K562 (cell line): ENCODE data around the gene HELB. TPM values are rescaled to one million over a fixed set of nuclear protein-coding genes. Genes with fewer than 3 reads are reported as not detected.

Experiments
- ATAC-seq: fragments of 200-7000 bp; cut with Tn5 transposase; 3 replicates; pipeline ENCODE4 v1.9.1; 2020; ENCODE audit warnings: moderate library complexity
- BruUV-seq: library from RNA; stranded (reverse); fragments of 400-500 nt; replicated peaks from 2 replicates; lab custom pipeline; 2021; lab: Mats Ljungman, UMichigan
- CTCF ChIA-PET: fragments of 300-600 bp; formaldehyde crosslinking; extraction: SDS; loops from one replicate; lab custom pipeline; 2021; ENCODE audit warnings: low intra/inter-chr PET ratio; lab: Yijun Ruan, JAX
- POLR2A ChIA-PET: fragments of 300-600, 350-650 bp; sonication (Branson Sonifier 250); formaldehyde crosslinking; extraction: SDS; loops from one replicate; lab custom pipeline; 2021; ENCODE audit warnings: antibody characterized with exemption, inconsistent platforms; lab: Yijun Ruan, JAX
- DNase-seq, 4 experiments: peaks; one replicate each; pipeline versions ENCODE4 v3.0.0 to v3.0.0-alpha.2; 2011 to 2018; ENCODE audit warnings: low spot score in 3 of 4, mixed read lengths in 3 of 4; ENCODE audit errors: extremely low read depth in 1 of 4
- FAIRE-seq: peaks from 2 replicates; lab custom pipeline; 2011; peaks lifted over from hg19 to GRCh38; lab: Jason Lieb, UNC
- H2AFZ ChIP-seq: 2 replicates; pipeline ENCODE4 v1.6.0; 2011; ENCODE audit warnings: low read depth, low read length, control low read depth, inconsistent platforms
- H3K27ac ChIP-seq: fragments of 200-600 bp; 3 replicates; pipeline ENCODE4 v1.8.0; 2011; ENCODE audit warnings: low read depth, mild to moderate bottlenecking, control low read depth, inconsistent platforms, low read length, moderate library complexity, mixed read lengths; ENCODE audit errors: extremely low read depth
- H3K27me3 ChIP-seq, 2 experiments: fragments of 300-600 bp in 1 of 2; 2 replicates in 1 of 2; 3 replicates in 1 of 2; pipeline versions ENCODE4 v1.6.0 to v1.8.0; 2011; ENCODE audit warnings: inconsistent platforms in 2 of 2, low read length in 2 of 2, mild to moderate bottlenecking in 1 of 2, mixed read lengths in 1 of 2, moderate library complexity in 1 of 2; ENCODE audit not compliant: control insufficient read depth in 2 of 2, insufficient read depth in 2 of 2
- H3K36me3 ChIP-seq: fragments of 300-600 bp; 3 replicates; pipeline ENCODE4 v1.8.0; 2011; ENCODE audit warnings: mild to moderate bottlenecking, low read length, inconsistent platforms; ENCODE audit not compliant: control insufficient read depth, insufficient read depth
- H3K4me1 ChIP-seq, 2 experiments: fragments of 200-600 bp in 1 of 2; replicated peaks in 1 of 2; 2 replicates in 1 of 2; 3 replicates in 1 of 2; pipeline versions ENCODE4 v1.5.1 to v1.8.0; 2011; ENCODE audit warnings: inconsistent platforms in 2 of 2, low read length in 2 of 2, mild to moderate bottlenecking in 1 of 2, mixed read lengths in 1 of 2, moderate library complexity in 1 of 2; ENCODE audit not compliant: control insufficient read depth in 2 of 2, insufficient read depth in 2 of 2
- H3K4me2 ChIP-seq: 2 replicates; pipeline ENCODE4 v1.6.1; 2011; ENCODE audit warnings: low read length, control low read depth, inconsistent platforms, mixed read lengths; ENCODE audit not compliant: insufficient read depth
- H3K4me3 ChIP-seq: fragments of 200-600 bp; sonication (generic), shearing (Covaris generic); 2 replicates; pipeline ENCODE4 v1.5.1; 2016; ENCODE audit warnings: control low read depth, inconsistent platforms
- H3K79me2 ChIP-seq: fragments of 200-600 bp; 3 replicates; pipeline ENCODE4 v1.8.0; 2011; ENCODE audit warnings: low read length, inconsistent platforms; ENCODE audit not compliant: control insufficient read depth, insufficient read depth
- H3K9ac ChIP-seq, 2 experiments: 2 replicates each; pipeline versions ENCODE4 v1.6.0 to v1.6.1; 2011; ENCODE audit warnings: low read depth in 2 of 2, low read length in 2 of 2, control low read depth in 1 of 2, inconsistent platforms in 1 of 2, mild to moderate bottlenecking in 1 of 2, mixed read lengths in 1 of 2; ENCODE audit not compliant: insufficient read depth in 1 of 2
- H3K9me1 ChIP-seq: one replicate; pipeline ENCODE4 v1.6.0; 2011; ENCODE audit warnings: inconsistent platforms, mild to moderate bottlenecking, low read length, moderate library complexity; ENCODE audit not compliant: control insufficient read depth, insufficient read depth
- H3K9me3 ChIP-seq: replicated peaks from 2 replicates; pipeline ENCODE4 v1.5.1; 2011; ENCODE audit warnings: low read depth, low read length, inconsistent platforms; ENCODE audit not compliant: control insufficient read depth, insufficient read depth
- H4K20me1 ChIP-seq: replicated peaks from 2 replicates; pipeline ENCODE4 v1.6.1; 2011; ENCODE audit warnings: low read length, inconsistent platforms, mixed read lengths; ENCODE audit not compliant: control insufficient read depth, insufficient read depth
- ATF4 ChIP-seq: fragments of 450-650 bp; formaldehyde crosslinking; IDR thresholded peaks from 2 replicates; pipeline ENCODE4 v1.4.0; 2022; ENCODE audit warnings: mild to moderate bottlenecking, moderate library complexity
- BRCA1 ChIP-seq, 2 experiments: fragments of 450-650 bp in 1 of 2; sonication (generic) in 1 of 2; formaldehyde crosslinking in 1 of 2; IDR thresholded peaks; 2 replicates each; pipeline versions ENCODE4 v1.5.0 to v1.6.1; 2017 to 2020; ENCODE audit warnings: mild to moderate bottlenecking in 1 of 2, missing genetic modification reagents in 1 of 2
- FOXJ3 ChIP-seq: sonication (generic); formaldehyde crosslinking; IDR thresholded peaks from 2 replicates; pipeline ENCODE4 v1.4.0; 2020; ENCODE audit warnings: mild to moderate bottlenecking, missing genetic modification reagents
- NCOA1 ChIP-seq: fragments of 450-650 bp; IDR thresholded peaks from 2 replicates; pipeline ENCODE4 v1.6.1; 2016; ENCODE audit warnings: low read depth
- NCOA4 ChIP-seq: fragments of 450-650 bp; IDR thresholded peaks from 2 replicates; pipeline ENCODE4 v1.6.1; 2018; ENCODE audit warnings: mild to moderate bottlenecking; ENCODE audit not compliant: partially characterized antibody
- NFE2L1 ChIP-seq: fragments of 450-650 bp; IDR thresholded peaks from 2 replicates; pipeline ENCODE4 v1.6.1; 2016; ENCODE audit warnings: missing genetic modification characterization, low read depth, mild to moderate bottlenecking, missing compliant biosample characterization, moderate library complexity, borderline replicate concordance
- SNRNP70 ChIP-seq: fragments of 200-400 bp; formaldehyde crosslinking; optimal IDR thresholded peaks from 2 replicates; pipeline ENCODE3; 2017; ENCODE audit warnings: low read depth, low read length
- TGIF2 ChIP-seq: sonication (generic); formaldehyde crosslinking; IDR thresholded peaks from 2 replicates; pipeline ENCODE4 v1.8.1; 2022; ENCODE audit warnings: mild to moderate bottlenecking, missing genetic modification reagents, moderate library complexity
- ZBTB1 ChIP-seq: sonication (generic); formaldehyde crosslinking; IDR thresholded peaks from 2 replicates; pipeline ENCODE4 v1.8.1; 2023; ENCODE audit warnings: missing genetic modification reagents, low read depth, mild to moderate bottlenecking, borderline replicate concordance
- ZBTB17 ChIP-seq: fragments of 450-650 bp; formaldehyde crosslinking; IDR thresholded peaks from 2 replicates; pipeline ENCODE4 v1.4.0; 2020; ENCODE audit warnings: mild to moderate bottlenecking
- WGBS: fragments of 100-300 bp; shearing (Covaris generic); methylation state at CpG from one replicate; pipeline ENCODE4 v1.1.6; 2016; ENCODE audit warnings: low coverage, mixed read lengths; ENCODE audit not compliant: insufficient coverage; ENCODE audit errors: missing lambda C conversion rate; 5-methylcytosine and 5-hydroxymethylcytosine counted together
- in situ Hi-C: fragments of 300-500 bp; cut with MboI; formaldehyde crosslinking; loops from 4 replicates; pipeline ENCODE4 v1.15.0; 2018; ENCODE audit warnings: inconsistent platforms, mixed read lengths
- intact Hi-C: fragments of 100-400 bp; cut with micrococcal nuclease; formaldehyde crosslinking; loops from 2 replicates; pipeline ENCODE4 v1.14.2; 2022
- polyA plus RNA-seq, 8 experiments: library from polyadenylated mRNA; depleted of rRNA in 4 of 8; stranded (reverse) in 5 of 8; unstranded in 3 of 8; fragments of >200 nt; fragmentation: Nextera tagmentation in 2 of 8; fragmentation: Illumina TruSeq in 1 of 8; extraction: Ambion mirVana in 2 of 8; extraction: Trizol in 1 of 8; gene quantifications; 2 replicates each; pipeline versions ENCODE4 v1.2.1 to v1.2.3, GENCODE V29; 2011 to 2014; ENCODE audit warnings: inconsistent platforms in 1 of 8, missing spikeins in 1 of 8
- total RNA-seq, 7 experiments: library from RNA; depleted of rRNA in 6 of 7; stranded (reverse); fragments of >200 nt in 6 of 7; fragmentation: Illumina TruSeq in 2 of 7; extraction: Trizol in 2 of 7; gene quantifications; 2 replicates each; pipeline versions ENCODE4 v1.2.1 to v1.2.3, GENCODE V29; 2011 to 2021; ENCODE audit warnings: low replicate concordance in 1 of 7

The HELB gene
- total and polyA plus RNA-seq, 9 of the 15 experiments (the other 6 are each of a cell fraction or from before 2014, with no cell fraction given): 0.74 to 7.6 (median 2.4) TPM

- H3K4me3 ChIP-seq: no peak overlapping the region
- H3K9ac ChIP-seq: no peak overlapping the region
- no peak overlapping the region for H3K4me2 ChIP-seq
- no peak overlapping the region for H3K27ac ChIP-seq
- H3K4me1 ChIP-seq: no peaks in the 10 kb centered on the region; a peak in 2 of 5 replicates
- TF ChIP-seq ZBTB17 (CRISPR knock-in tag) (no peak), ZBTB1 (CRISPR knock-in tag) (no peak), NCOA4 (no peak), SNRNP70 (no peak), BRCA1 (IDR thresholded peaks at IDR 0.05) (no peak), BRCA1 (CRISPR knock-in tag; IDR thresholded peaks at IDR 0.05) (no peak), NFE2L1 (tag) (no peak), ATF4 (no peak), FOXJ3 (CRISPR knock-in tag) (no peak), NCOA1 (no peak), TGIF2 (CRISPR knock-in tag) (no peak)
- TF ChIP-seq, all 486 proteins: peak for 0
- no peak overlapping the region for H2AFZ ChIP-seq
- in situ Hi-C loops: no loop called here
- POLR2A ChIA-PET: no interaction called here
- no peaks in the 10 kb centered on the region for H3K9me3 ChIP-seq
- no peak for FAIRE-seq
- 7% methylated on average over 1 of the region's 1 CpG for WGBS
- DNase-seq: no peak
- H3K36me3 ChIP-seq: no peaks in the 10 kb centered on the region
- H3K27me3 ChIP-seq: peaks cover 0 to 2% of the 10 kb centered on the region in 2 experiments; a peak in 2 of 5 replicates
- intact Hi-C loops: loop anchor here (5.0 kb wide), 2 partner anchors 77 to 422 kb away; no protein-coding TSS in a partner anchor
- no peak for ATAC-seq
- H3K9me1 ChIP-seq: no peaks in the 10 kb centered on the region
- CTCF ChIA-PET: no interaction called here
- BruUV-seq: no TSS peak
- no peaks in the 10 kb centered on the region for H4K20me1 ChIP-seq
- no peaks in the 10 kb centered on the region for H3K79me2 ChIP-seq
These were observed 31.7 kb upstream of the HELB start for GRCh38 chr12:66270613-66271012.
